T1000 (cell line): ENCODE results near the gene KLHDC7B.

Experiments used
- DNase-seq: peaks from one replicate; lab custom pipeline; 2025; ENCODE audit warnings: mixed read lengths; lab: John Stamatoyannopoulos, UW

KLHDC7B gene

GRCh38 chr22:50572965-50573364, 27.3 kb downstream of the KLHDC7B start:
- no peak for DNase-seq

GRCh38 chr22:50573491-50574382, 28.0 kb downstream of the KLHDC7B start:
- DNase-seq: no peak

GRCh38 chr22:50574383-50574755, 28.7 kb downstream of the KLHDC7B start:
- DNase-seq: no peak

- no peak for DNase-seq
Observed at GRCh38 chr22:50575426-50575941, 29.8 kb downstream of the KLHDC7B start.

DNA sequence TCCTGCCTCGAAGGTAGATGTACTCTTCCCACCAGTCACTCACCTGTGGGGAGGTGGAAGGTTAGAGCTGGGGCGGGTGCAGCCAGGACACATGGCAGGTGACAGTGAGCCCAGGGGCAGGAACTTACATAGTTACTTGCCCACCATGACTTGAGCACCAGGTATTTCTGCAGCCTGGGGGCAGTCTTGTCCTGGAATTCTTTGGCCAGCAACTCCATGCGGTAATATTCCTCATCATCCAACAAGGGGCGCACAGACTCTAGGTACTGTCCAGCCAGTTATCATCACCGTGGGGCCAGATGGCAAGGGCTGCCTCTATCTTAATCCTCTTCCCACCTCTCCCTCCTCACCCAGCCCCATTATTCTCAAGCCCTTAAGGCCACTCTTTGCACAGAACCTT, 30.4 kb downstream of the KLHDC7B start:
- no peak for DNase-seq

DNA sequence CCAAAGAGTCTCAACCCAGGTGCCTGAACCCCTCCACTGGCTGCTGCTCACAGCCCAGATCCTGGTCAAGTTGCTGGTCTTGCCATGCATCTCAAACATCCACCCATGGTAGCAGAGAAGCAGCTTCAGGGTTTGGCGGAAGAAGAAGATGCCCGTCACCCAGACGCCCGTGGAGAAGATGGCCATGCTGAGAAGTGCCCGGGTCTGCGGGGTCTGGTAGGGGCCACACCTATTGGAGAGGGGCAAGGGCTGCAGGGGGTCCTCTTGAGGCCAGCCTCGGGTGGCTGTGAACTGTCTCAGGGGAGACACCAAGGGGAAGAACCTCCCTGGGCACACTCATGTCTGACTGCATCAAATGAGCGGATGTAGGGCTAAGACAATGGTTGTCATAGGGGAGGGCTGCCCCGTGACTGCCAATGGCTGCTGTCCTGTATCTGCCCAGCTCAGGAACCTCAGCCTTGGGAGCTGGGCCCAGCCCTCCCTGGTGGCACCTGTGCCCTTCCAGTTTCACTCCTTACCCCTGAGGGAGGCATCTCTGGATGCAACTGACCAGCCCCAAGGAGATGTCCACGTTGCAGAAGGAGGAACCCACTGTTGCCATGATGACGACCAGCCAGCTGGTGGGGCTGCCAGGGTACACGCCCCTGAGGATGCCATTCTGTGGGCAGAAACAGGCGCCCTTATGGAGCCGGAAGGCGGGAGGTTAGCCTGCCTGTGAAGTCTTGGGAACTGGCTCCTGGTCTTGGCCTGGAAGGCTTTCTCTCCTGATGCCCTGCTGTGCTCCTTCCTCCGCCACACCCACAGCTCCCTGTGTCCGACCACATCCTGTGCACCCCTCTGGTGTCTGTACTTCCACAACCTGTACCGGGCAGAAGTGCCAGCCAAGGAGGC, 31.4 kb downstream of the KLHDC7B start:
- DNase-seq: no peak

- no peak for DNase-seq
Observed at GRCh38 chr22:50577697-50577986, 31.9 kb downstream of the KLHDC7B start.

DNA sequence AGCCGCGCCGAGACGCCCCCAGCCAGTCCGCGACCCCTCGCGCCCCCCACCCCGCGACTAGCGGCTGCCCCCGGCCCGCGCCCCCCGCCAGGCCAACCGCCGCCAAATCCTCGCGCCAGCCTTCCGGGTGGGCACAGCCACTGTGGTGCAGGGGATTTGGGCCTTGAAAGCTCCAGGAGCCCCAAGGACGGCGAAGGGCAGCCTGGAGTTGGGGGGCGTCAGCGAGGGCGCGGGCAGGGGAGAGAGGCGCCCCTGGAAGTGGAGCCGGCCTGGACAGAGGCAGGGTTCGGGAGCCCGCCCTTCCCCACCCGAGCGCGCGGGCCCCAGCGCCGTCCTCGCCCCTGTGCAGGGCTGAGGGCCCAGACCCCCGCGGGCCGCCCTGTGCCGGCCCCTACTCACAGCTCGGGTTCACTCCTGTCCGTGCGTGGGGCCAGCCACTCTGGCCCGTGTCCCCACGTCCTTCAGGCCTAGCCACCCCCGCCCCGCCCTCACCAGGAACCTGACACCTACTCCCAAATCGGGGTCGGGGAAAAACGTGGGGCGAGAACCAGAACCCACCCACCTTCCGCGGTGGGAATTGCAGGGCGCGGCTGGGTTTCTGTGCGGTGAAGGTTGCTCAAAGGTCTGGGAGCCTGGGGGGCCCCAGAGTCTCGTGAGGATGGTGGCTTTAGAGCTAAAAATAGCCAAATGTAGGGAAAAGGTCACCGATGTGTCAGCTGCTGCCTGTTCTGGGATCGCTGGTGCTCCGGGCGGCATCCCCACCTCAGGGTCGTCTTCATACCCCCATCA, 32.5 kb downstream of the KLHDC7B start, which contains the start of gene CPT1B:
Gene CPT1B (minus strand): TSS at position 441 of the 789 bp plus-strand sequence. CDS start 512 bp downstream, outside the sequence.
- no peak for DNase-seq

DNA sequence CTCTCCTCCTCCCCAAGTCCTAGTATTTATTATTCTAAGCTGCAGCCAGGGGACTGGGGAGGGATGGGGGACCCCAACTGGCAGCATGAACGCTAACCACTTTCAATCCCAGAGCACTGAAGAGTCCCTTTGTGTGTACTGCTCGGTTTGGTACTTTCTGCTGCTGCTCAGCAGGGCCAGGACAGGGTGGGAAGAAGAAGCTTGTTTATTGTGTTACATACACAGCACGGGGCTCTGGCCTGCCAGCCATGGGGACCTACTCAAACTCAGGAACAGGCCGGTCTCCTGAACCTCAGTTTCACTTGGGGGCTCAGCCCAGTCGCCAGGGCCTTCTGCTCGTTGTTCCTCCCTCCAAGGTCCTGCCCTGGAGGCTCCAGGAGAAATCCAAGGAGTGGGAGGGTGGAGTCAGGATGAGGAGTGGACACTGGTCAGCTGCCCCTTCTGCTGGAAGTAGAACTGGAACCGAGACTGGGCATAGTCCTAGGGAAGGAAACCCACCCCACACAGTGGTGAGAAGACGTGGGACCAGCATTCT, 33.1 kb downstream of the KLHDC7B start:
- DNase-seq: no peak

DNA sequence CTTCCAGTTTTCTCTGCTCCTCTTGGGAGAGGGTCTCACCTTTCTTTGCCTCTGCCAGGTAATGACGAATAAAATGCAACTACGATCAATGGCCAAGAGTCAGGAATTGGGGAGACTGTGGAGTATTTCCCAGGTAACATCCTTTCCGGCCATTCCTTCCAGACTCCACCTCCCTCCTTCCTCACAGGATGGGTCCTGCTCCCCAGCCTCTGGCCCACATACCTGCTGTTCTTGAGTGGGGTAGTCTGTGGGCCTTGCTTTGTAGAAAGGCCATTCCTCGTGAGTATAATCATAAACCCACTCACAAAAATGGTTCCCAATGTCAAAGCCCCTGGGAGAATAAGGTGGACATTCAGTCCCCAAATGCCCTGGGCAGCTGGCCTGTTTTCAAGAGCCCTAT, 34.1 kb downstream of the KLHDC7B start:
- DNase-seq: no peak

- no peak for DNase-seq
Observed at GRCh38 chr22:50581031-50581949, 35.6 kb downstream of the KLHDC7B start.

DNA sequence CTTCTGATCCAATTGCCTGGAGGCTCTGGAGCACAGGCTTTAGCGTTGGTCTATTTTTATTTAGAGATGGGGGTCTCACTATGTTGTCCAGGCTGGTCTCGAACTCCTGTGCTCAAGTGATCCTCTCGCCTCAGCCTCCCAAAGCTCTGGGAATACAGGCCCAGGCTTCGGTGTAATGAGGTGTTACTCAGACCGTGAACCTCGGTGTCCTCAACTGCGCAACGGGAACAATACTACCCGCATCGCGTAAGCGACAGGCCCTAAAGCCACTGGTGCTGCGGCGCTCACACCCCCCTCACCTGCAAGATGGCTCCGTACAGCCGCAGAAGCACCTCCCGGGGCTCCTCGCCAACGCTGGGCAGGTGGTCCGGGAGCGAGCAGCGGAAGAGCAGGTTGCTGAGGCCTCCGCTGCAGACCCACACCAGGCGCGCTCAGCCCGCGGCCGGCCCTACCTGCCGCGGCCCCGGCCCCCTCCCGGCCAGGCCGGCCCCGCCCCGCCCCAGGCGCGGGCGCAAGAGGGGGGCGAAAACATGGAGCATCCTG, 36.3 kb downstream of the KLHDC7B start:
- DNase-seq: no peak

- DNase-seq: peak; percentile 92
Observed at GRCh38 chr22:50582493-50583293, 37.0 kb downstream of the KLHDC7B start, which contains the start of gene CHKB. CHKB (minus strand) TSS chr22:50582849; CDS start chr22:50582781, 68 bp downstream.

GRCh38 chr22:50583294-50583861, 37.7 kb downstream of the KLHDC7B start:
- DNase-seq: no peak

- no peak for DNase-seq
Observed at GRCh38 chr22:50584106-50585096, 38.7 kb downstream of the KLHDC7B start.

- DNase-seq: no peak
Observed at GRCh38 chr22:50585238-50585637, 39.5 kb downstream of the KLHDC7B start.

DNA sequence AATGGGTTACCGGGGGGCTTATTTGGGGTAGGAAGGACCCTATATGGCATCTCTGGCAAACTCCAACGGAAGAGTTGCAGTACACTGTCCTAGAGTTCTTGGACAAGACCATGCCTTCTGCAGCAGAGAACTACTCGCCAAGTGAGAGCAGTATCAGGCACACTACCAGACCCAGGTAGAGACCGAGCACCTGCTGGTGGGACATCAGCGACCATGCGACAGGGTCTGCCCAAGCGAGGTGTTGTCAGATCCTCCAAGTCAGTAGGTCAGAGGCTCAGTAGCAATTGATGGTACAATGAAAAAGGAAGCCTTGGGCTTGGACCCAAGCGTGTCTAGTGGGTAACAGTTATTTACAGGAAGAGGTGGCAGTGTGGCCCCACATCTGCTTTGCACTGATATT, 40.1 kb downstream of the KLHDC7B start:
- no peak for DNase-seq

- DNase-seq: no peak
Observed at GRCh38 chr22:50586416-50586815, 40.7 kb downstream of the KLHDC7B start.
